GM21515 (cell line): Measurements from ENCODE around the gene TMC7.
"Not testable (repeated sequence)": the region's sequence is repeated elsewhere in the genome, so short reads cannot be mapped to it uniquely, and the experiment has no call there.

ENCODE experiments used
- ATAC-seq: cut with Tn5 transposase; IDR thresholded peaks from one replicate; pipeline ENCODE4 v1.9.1; 2021; ENCODE audit not compliant: unreplicated experiment

Gene TMC7

DNA sequence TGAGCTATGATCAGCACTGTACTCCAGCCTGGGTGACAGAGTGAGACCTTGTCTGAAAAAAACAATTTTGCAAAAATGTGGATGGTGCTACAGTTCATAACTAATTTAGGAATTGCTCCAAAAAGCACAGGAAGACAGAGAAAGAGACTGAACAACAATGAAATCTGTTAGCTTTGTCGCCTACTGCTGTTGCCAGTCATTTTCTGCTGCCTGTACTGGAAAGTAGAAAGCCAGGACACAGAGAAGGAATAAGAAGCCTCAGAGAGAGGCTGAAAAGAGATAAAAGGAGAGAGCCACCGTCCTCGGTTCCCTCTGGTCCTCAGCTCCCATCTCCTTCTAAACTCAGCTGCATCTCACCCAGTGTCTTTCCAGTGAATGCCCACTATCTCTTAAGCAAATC, 8.6 kb upstream of the TMC7 start:
- no peak for ATAC-seq

DNA sequence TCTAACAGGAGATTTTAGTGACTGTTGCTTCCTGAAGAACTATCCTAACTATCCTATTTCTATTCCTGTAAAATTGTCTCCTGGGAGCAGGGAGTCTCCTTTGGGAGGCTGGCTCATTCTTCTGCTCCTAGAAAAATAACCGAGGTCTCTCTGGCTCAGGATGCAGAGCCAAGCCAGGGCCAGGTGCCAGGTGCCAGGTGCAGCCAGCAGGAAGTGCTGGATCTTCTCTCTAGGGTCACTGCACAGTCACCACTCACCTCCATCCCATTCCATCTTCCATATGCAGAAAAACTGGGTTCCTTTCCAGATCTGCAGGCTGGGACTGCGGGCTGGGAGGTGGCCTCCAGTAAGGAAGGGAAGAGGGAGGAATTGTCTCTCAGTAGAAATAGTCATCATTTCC, 3.8 kb upstream of the TMC7 start:
- ATAC-seq, result no peak

DNA sequence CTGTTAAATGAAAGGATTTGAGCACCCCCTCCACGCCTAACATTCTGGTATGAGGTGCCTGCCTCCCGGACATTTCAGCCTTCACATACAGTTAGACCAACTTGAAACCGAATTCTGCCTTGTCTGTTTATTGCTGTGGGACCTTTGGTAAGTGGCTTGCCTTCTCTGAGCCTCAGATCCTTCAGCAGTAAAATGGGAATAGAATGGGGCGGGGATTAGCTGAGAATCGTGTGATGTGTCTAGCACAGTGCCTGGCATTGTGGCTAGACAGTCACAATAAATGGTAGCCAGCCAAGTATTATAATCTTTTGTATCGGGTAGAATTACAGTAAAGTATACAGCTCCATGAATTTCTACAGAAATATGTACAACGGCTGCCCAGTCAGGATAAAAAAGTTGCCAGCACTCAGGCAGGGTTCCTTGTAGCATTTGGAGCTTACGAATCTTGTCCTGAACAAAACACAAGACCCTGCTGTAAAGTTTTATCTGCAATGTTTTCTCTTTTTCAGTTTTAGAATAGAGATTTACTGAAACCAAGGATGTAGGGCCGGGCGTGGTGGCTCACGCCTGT, 786 bp downstream of the TMC7 start:
- ATAC-seq, result no peak

DNA sequence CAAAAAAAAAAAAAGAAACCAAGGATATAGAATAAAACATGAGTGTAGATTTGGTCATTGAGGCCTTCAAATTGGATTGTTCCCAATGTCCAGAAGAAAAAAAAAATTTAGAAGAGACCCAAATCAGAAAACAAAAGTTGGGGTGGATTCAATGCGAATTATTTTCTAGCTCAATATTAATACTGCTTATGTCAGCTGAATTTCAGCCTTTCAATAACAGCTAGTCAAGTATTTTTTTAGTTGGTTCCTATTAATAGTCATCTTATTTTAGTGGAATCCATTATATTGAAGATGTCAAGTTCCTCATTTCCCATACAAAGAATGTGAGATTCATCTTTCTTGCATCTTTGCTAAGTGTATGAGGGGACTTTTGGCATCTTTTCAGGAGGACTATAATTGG, 1.5 kb downstream of the TMC7 start:
- not testable (repeated sequence) for ATAC-seq

DNA sequence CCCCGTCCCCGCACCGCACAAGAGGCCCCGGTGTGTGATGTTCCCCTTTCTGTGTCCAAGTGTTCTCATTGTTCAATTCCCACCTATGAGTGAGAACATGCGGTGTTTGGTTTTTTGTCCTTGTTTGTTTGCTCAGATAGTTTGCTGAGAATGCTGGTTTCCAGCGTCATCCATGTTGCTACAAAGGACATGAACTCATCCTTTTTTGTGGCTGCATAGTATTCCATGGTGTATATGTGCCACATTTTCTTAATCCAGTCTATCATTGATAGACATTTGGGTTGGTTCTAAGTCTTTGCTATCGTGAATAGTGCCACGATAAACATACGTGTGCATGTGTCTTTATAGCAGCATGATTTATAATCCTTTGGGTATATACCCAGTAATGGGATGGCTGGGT, 8.0 kb downstream of the TMC7 start:
- ATAC-seq, result not testable (repeated sequence)

DNA sequence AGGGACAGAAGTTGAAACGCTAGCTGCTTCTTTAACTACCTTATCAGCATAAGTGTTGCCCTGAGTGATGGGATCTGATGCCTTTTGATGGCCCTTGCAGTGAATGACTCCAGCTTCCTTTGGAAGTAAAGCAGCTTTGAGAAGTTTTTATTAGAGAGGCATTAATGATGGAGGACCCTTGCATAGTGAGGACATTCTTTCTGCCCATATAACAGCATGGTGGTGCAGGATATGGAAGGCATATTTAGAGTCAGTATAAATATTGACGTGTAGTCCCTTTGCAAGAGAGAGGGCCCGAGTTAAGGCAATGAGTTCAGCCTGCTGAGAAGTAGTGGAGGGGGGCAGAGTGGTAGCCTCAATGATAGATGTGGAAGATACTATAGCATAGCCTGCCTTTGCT, 9.8 kb downstream of the TMC7 start:
- ATAC-seq, result not testable (repeated sequence)

DNA sequence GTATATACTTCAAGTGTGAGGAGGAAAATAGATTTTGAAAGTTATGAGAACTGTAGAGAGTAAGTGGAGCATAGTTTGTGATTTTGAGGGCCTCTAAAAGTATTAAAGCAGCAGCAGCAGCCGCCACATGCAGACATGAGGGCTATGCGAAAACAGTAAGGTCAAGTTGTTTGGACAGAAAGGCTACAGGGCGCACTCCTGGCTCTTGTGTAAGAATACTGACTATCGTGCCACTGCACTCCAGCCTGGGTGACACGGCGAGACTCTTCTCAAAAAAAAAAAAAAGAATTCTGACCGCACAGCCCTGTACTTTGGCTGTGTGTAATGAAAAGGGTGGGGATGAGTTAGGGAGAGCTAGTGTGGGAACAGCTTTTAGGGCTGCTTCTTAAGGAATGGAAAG, 10.4 kb downstream of the TMC7 start:
- not testable (repeated sequence) for ATAC-seq

DNA sequence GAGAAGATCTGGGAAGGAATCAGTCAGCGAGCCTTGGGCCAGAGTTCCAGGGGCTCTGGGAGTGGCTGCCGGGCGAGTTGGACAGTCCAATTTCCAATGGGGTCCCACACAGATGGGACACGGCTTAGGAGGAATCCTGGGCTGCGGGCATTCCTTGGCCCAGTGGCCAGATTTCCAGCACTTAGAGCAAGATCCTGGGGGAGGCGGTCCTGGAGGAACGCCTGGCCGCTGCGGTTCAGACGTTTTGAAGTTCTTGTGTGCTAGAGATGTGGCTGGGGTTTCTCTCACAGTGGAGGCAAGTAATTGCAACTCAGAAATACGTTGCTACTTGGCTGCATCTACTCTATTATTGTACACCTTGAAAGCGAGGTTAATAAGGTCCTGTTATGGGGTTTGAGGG, 11.7 kb downstream of the TMC7 start:
- not testable (repeated sequence) for ATAC-seq

DNA sequence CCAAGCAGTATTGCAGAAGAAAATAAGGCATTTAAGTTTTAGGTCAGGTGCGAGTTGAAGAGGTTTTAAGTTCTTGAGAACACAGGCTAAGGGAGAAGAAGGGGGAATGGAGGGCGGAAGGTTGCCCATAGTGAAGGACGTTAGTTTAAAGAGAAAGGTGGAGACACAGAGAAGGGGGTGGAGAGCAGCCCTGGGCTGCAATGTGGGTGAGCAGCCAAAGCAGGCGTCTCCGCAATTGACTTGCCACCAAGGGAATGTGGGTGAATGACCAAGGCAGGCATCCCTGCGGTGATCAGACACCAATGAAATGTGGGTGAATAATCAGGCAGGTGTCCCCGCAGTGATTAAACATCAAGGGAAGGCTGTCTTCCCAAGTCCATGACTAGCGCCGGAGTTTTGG, 12.8 kb downstream of the TMC7 start:
- ATAC-seq, result not testable (repeated sequence)

DNA sequence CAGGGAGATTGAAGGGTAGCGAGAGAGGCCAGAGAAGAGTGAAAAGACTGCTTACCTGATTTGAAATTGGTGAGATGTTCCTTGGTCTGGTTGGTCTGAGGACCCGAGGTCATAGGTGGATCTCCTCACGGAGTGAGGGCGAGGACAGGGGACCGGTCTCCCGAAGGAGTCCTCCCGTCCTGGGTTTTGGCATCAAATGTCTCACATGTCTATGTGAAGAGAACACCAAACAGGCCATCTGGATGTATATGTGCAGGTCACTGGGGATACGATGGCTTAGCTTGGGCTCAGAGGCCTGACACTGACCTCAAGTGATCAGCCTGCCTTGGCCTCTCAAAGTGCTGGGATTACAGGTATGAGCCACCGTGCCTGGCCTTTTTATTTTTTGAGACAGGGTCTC, 13.3 kb downstream of the TMC7 start:
- ATAC-seq, result not testable (repeated sequence)

DNA sequence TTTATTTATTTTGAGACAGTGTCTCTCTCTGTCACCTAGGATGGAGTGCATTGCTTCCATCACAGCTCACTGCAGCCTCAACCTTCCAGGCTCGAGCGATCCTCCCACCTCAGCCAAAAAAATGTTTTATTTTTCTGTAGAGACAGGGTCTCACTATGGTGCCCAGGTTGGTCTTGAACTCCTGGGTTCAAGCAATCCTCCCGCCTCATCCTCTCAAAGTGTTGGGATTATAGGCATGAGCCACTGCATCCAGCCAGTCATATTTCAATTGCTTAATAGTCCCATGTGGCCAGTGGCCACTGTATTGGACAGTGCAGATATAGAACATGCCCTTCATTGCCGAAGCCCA, 15.3 kb downstream of the TMC7 start:
- ATAC-seq, result no peak

DNA sequence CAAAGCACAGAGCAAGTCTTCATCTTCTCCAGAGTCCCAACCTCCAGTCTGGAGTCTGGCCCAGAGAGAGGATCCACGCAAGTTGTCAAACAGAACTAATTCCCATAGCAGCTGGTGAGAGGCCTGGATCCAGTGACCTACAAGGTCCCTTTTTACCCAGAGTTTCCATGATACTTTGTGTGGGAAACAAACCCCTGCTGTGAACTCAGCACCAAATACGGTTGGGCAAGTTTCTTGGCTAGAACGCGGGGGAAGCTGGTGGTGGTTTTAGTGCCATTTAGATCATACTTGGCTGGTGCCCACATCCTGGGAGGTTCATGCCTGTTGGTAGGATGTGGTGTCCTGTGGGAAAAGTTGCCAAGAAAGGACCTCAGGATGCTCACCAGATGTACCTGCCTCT, 18.1 kb downstream of the TMC7 start:
- no peak for ATAC-seq

DNA sequence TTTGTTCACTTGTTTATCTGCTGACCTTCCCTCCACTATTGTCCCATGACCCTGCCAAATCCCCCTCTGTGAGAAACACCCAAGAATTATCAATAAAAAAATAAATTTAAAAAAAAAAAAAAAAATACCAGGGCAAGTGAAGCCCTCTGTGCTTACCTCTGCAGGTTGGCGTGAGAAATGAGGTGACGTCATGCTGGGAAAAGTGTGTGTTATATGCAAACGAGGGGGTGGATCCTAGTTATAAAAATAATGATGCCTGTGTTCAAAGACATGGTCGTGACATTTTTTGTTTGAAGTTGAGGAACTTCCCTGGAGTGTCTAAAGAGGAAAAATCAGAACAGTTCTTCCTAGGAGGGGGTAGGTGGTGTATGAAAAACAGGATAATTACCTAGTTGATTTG, 20.2 kb downstream of the TMC7 start:
- ATAC-seq, result no peak

DNA sequence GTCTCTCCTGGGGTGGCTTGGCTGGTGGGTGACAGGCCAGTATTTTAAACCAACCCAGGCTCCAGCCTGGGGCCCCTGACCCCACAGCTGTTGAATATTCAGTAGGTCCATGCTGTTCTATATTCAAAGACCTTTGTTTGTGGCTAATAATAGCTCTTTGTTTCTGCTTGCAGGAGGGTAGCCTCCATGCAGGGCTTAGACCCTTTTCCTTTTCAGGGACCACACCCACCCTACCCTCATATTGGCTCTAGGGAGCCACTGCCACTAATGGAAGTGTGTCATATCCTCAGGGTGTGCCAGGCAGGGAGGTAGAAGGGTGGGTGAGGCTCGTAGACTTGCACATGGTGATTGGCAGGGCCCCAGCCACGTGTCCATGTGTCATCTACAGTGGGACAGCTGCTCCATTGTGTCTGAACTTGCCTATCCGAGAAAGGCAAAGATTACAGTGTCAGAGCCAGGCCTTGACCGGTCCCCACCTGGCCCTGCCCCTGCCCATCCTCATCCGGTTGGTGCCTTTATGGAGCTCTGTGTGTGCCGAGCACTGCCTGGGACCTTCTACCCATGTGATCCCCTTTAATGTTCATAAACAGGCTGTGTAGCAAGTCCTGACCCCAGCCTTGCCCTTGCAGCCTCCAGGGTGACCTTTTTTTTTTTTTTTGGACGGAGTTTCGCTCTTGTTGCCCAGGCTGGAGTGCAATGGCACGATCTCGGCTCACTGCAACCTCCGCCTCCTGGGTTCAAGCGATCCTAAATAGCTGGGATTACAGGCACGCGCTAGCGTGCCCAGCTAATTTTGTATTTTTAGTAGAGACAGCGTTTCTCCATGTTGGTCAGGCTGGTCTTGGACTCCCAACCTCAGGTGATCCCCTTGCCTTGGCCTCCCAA, 22.1 kb downstream of the TMC7 start:
- no peak for ATAC-seq

DNA sequence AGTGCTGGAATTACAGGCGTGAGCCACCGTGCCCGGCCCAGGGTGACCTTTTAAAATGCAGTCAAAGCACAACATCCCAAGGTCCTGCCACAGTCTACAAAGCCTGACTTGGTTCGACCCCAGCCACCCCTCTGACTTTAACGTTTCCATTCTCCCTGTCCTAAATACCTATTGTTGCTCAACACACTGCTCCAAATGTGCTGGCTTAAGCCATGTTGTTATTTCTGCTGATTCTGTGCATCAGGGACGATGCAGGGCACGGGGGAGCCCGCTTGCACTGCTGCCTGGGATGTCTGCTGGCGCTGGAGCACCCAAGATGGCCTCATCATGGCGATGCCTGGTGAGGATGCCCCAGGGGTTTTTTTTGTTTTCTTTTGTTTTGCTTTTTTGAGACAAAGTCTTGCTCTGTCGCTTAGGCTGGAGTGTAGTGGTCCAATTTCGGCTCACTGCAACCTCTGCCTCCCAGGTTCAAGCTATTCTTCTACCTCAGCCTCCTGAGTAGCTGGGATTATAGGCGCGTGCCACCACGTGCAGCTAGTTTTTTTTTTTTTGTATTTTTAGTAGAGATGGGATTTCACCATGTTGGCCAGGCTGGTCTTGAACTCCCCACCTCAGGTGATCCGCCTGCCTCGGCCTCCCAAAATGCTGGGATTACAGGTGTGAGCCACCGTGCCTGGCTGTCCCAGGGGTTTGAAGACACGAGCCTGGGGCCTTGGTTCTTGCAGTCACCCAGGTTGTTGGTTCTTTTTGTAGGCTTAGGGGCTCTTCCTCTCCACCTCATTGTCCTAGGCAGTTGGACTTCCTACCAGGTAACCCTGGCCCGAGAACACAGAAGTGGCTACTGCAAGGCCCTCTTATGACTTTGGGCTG, 22.9 kb downstream of the TMC7 start:
- no peak for ATAC-seq

DNA sequence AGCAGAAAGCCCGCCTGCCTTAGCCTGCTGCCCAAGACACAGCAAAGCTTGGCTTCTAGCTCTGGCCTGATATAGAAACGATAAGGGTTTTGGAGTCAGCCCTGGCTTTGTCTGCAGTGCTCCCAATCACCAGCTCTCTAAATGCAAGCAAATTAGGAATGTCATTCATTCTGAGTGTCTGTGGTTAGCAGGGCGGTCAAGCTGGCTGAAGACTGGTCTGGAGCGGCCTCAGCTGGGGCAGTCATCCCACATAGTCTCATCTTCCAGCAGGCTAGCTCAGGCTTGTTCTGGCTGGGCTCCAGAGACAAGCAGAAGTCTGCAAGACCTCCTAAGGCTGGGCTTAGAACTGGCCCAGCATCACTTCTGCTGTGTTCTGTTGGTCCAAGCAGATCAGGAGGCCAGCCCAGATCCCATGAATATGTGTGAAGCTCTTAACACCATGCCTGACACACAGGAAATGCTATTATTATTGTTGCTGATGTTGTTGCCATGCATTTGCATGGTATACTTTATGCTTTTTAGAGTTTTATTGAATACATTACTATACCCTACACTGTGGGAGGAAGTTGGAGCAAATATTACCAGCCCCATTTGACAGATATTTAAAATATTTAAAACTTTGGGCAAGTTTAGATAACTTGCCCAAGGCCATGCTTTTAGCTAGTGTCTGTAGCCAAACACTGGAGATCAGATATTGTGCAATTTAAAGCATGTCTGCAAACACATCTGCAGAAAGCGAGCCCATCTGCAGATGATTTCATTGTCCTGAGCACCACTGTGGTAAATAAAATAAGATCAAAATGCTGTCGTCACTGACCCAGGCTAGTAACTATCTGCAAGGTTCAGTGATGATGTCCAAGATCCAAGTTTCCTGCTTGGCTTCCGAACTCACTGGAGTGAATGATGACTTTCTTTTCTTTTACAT, 24.8 kb downstream of the TMC7 start:
- no peak for ATAC-seq

DNA sequence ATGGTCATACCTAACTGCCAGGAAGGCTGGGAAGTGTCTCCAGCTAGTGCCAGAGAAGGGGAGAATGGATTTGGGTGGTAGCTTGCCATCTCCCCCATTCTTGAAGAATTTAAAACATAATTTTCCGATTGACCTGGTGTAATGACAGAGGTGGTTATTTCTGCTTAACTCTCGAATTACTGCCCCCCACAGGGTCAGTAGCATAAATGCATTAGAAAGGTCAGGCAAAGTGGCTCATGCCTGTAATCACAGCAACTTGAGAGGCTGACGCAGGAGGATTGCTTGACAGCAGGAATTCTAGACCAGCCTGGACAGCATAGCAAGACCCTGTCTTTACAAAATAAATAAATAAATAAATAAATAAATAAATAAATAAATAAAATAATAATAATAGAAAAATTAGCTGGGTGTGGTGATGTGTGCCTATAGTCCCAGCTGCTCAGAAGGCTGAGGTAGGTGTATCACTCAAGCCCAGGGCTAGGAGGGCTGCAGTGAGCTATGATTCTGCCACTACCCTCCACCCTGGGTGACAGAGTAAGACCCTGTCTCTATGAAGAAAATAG, 27.5 kb downstream of the TMC7 start:
- ATAC-seq, result no peak

DNA sequence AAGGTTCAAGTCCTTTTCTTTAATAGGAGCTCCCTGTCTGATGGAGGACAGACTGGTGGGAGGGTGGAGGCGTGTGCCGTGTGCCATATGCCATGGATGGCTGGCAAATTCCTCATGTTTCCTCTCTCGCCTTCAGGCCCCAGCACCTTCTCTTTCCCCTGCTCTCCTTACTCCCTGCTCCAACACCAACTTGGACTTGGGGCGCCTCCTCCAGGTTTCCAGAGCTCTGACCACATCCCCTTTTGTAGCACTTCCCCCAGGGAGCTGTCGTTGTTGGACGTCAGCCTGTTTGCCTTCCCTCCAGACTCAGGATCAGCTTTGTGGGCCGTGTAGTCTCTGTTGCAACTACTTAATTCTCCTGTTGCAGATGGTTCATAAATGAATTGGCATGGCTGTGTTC, 30.7 kb downstream of the TMC7 start:
- no peak for ATAC-seq

DNA sequence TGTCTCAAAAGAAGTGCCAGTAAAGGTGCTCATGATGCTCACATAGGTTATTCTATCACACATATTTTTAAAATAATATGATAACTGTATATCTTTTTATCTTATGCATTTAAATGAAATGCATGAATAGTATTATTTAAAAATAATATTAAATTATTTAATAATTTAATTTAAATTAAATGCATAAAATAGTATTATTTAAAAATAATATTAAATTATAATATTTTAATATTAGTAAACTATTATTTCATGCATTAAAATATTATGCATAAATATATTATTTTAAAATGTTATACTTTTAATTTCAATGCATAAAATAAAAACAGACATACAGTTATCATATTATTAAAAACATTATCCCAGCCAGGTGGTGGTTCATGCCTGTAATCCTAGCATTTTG, 33.4 kb downstream of the TMC7 start:
- ATAC-seq, result no peak

DNA sequence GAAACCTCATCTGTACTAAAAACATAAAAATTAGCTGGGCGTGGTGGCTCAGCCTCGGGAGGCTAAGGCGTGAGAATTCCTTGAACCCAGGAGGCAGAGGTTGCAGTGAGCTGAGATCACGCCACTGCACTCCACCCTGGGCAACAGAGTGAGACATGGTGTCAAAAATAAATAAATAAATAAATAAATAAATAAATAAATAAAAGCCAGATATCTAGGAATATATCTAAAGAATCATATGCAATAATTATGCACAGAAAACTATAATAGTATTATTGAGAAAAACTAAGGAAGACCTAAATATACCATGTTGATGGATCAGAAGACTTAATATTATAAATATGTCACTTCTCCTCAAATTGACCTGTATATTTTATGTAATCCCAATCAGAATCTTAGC, 37.0 kb downstream of the TMC7 start:
- ATAC-seq, result no peak
